Measurements from ENCODE around the gene TRPM5.

The TRPM5 gene

DNA sequence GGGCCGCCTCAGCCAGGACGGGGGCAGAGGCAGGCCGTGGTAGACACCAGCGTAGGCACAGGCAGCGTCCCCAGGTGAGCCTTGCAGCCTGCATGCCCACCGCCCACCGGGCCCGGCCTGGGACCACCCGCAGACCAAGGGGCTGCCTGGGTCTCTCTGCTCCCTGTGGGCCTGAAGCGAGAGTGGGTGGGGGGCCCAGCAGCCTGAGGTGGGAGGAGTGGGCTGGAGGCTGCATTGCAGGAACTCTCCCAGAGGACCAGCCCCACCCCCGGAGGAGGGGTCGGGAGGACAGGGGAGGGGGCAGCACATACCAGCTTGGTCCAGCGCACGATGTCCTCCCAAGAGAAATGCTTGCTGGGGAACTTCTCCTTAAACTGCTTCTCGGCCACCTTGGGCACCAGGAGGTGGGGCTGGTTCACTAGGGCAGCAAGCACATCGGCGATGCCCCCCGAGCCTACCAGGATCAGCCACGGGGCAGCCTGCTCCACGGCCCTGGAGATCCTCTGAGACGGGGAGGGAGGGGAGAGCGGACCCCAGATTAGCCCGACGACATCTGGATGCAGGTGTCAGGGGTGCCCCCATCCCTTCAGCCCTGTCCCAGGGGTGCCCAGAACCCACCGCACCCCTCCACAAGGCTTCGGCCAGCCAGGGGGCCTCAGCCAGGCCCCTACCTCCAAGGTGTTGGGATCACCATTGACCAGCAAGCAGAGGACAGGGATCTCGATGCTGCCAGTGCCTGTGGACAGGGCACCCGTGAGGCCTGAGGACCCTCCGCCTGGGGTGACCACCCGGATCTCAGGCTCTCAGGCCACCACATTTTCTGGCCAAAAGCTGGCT is 26.2 kb downstream of the TRPM5 start:
- TF ChIP-seq, protein P1, sequence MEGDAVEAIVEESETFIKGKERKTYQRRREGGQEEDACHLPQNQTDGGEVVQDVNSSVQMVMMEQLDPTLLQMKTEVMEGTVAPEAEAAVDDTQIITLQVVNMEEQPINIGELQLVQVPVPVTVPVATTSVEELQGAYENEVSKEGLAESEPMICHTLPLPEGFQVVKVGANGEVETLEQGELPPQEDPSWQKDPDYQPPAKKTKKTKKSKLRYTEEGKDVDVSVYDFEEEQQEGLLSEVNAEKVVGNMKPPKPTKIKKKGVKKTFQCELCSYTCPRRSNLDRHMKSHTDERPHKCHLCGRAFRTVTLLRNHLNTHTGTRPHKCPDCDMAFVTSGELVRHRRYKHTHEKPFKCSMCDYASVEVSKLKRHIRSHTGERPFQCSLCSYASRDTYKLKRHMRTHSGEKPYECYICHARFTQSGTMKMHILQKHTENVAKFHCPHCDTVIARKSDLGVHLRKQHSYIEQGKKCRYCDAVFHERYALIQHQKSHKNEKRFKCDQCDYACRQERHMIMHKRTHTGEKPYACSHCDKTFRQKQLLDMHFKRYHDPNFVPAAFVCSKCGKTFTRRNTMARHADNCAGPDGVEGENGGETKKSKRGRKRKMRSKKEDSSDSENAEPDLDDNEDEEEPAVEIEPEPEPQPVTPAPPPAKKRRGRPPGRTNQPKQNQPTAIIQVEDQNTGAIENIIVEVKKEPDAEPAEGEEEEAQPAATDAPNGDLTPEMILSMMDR (IDR thresholded peaks at IDR 0.05): no peak

DNA sequence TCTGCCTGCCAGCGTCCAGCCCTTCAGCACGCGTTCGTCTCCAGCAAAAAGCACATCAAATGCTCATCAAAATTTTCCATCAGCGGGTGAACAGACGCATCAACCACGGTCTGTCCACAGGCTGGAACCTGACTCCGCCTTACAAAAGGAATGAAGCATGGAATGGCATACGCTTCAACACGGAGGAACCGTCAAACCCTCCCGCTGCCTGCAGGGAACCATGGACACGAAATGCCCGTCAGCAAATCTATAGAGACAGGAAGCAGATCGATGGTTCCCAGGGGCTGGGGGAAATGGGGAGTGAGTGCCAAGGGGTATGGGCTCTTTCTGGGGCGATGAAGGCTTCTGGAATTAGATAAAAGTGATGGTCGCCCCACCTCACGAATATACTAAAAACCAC is 27.5 kb downstream of the TRPM5 start:
- TF ChIP-seq, protein P1 (IDR thresholded peaks at IDR 0.05): no peak

DNA sequence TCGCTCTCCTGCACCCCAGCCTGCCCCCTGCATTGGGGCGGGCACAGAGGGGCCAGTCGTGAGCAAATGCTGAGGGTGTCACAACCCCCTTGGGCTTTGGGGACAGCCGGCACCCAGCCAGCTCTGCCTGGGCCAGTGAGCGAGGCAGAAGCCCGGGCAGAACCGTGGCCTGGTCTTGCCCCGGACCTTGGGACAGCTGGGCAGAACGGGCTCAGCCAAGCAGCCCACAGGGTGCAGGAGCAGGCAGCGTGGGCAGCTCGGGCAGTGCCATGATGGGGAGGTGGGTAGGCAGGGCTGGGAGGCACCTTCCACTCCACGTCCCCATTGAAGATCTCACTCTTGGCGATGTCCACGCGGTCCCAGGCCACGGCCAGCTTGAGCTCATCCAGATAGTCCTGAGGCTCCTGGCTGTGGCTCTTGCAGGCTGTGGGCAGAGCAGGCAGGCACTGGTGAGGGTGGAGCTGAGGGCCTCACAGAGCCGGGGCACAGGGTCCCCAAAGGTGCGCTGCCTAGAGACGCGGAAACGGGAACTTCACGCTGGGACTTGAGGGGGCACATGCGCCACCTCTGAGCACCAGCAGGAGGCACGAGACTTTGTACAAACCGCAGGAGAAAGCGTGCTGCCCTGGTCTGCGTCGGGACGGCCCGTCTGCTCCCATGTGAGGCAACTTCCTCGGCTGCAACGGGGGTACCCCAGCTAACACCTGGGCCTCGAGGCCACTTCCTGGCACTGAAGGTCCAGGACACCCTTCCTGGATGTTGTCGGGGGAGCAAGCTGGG is 28.5 kb downstream of the TRPM5 start:
- TF ChIP-seq, protein P1 (IDR thresholded peaks at IDR 0.05): 0 out of 2 replicates have a peak, but pooled peaks have one; percentile 9

DNA sequence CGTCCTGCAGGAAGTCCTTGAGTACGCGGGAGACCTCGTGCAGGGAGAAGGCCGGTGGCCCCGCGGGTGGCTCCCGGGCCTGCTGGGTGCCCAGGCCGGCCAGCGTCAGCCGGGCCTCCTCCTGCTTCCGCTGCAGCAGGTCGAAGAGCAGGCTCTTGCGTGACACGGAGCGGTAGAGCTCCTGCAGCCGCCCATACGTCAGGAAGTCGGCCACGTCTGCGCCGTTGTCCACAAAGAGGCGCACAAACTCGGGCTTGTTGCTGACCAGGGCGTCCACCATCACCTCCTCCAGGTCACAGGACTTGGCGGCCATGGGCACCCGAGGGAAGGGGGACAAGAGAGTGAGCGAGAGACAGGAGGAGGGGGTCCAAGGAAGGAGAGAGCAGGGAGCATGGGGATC is 29.1 kb downstream of the TRPM5 start:
- TF ChIP-seq, protein P1 (IDR thresholded peaks at IDR 0.05): no peak

DNA sequence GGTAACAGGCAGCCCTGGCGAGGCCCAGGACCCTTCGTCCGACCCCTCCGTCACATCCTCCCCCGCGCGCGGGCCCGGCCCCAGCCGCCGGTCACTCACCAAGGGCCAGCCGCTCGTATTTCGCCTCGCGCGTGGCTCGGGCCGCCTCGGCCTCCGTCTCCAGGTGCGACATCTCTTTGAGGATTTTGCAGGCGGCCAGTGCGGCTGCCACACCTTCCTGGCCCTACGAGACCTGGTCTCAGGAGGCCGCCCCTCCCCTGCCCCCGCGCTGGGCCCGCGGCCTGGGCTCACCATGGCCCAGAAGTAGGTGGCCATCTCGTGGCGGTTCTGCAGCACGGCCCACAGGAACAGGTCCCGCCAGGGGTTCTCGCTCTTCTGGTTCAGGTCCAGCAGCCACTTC is 29.7 kb downstream of the TRPM5 start:
- TF ChIP-seq, protein P1 (IDR thresholded peaks at IDR 0.05): no peak

DNA sequence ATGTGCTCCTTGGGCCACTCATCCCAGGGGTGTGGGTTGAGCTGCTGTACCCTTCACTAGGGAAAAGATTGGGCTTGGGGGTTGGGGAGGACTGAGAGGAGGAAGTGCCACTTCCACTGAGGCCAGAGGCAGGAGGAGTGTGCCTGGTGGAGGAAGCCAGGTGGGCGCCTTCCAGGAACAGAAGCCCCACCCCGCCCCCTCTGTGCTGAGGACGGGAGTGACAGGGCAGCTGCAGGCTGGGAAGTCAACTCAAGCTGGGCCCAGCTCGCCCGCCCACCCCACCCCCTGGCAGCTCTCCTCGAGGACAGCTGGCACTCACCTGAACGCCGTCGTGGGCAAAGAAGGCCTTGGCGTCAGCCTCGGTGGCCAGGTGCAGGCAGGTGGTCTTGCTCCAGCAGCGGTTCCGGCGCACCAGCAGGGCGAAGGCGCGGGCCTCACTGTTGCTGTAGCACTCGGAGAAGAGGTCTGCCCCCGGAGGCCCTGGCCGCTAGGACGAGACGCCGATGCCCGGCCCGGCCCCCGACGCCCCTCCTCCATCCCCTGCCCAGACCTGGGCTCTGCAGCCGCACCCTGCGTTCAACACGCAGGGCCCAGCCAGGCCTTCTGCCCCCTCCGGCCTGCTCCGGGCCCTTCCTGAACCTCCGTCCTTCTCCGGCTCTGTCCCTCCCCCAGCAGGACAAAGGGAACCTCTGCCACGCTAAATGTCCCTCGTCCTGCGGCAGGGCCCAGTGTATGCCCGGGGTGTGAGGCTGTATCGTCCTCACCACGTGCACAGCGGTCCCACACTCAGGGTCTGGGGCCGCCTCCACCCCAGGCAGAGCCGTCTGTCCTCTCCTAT is 30.4 kb downstream of the TRPM5 start:
- TF ChIP-seq, protein P1 (IDR thresholded peaks at IDR 0.05): no peak

DNA sequence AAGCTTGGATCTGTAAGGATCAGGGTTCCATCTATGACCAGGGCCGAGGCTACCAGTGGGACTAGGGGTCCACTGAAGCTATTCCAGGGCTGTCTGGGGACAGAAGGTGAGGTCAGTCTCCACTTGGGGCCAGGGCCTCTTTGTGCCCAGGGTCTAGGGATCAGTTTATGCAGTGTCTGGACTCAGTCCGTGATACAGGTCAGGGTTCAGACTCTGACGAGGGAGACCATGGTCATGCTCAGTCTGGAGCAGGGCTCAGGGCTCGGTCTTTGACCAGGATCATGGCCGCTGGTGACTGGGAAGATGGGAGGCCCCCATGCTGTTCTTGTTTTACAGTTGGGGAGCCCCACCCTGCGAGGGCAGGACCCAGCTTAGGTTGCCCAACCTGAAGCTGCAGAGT is 32.0 kb downstream of the TRPM5 start:
- TF ChIP-seq, protein P1 (IDR thresholded peaks at IDR 0.05): no peak
